Measurements from ENCODE around the gene PTPRA.

Gene PTPRA

GRCh38 chr20:2978519-2978918, 105.2 kb downstream of the PTPRA start:
- no peak overlapping the region for H3K18ac ChIP-seq (ENCODE audit: low read length)
- no peak overlapping the region for H3K14ac ChIP-seq (ENCODE audit: low read length)
- H3K27me3 ChIP-seq (ENCODE audit: control insufficient read depth in 3 of 3, insufficient read depth in 3 of 3, low read depth in 1 of 3, low read length in 3 of 3): no peaks in the 10 kb centered on the region
- DNase-seq (ENCODE audit: low spot score): no peak
- H3K79me1 ChIP-seq (ENCODE audit: low read depth, low read length): no peaks in the 10 kb centered on the region
- H4K91ac ChIP-seq (ENCODE audit: low read depth, low read length, poor library complexity): no peak overlapping the region
- H3K23ac ChIP-seq (ENCODE audit: low read depth, low read length, poor library complexity): no peak overlapping the region
- H3K27ac ChIP-seq (replicated peaks; ENCODE audit: low read length): no peak overlapping the region
- no peak overlapping the region for H2BK5ac ChIP-seq (ENCODE audit: low read length)
- no peak overlapping the region for H3K9ac ChIP-seq (ENCODE audit: low read depth, low read length, poor library complexity)
- no CpG with 5 or more reads among the region's 4 CpGs for WGBS, 2 donors (ENCODE audit: extremely low coverage in 2 of 2, insufficient read length in 2 of 2, insufficient replicate concordance in 1 of 2)
- no peak overlapping the region for H2BK120ac ChIP-seq (ENCODE audit: low read depth, low read length)
- no peaks in the 10 kb centered on the region for H3K9me3 ChIP-seq (replicated peaks in 1 of 2; ENCODE audit: control insufficient read depth in 2 of 2, insufficient read depth in 1 of 2, low read depth in 1 of 2, low read length in 2 of 2)
- H3K4me3 ChIP-seq (ENCODE audit: low read length in 2 of 2): no peak overlapping the region
- no peak overlapping the region for H2BK12ac ChIP-seq (ENCODE audit: low read length)
- no peak overlapping the region for H2AK5ac ChIP-seq (ENCODE audit: low read depth, low read length)
- H3K4me1 ChIP-seq (ENCODE audit: control insufficient read depth in 2 of 2, insufficient read depth in 1 of 2, low read depth in 1 of 2, low read length in 2 of 2): no peaks in the 10 kb centered on the region
- H3K36me3 ChIP-seq (replicated peaks in 1 of 2; ENCODE audit: control insufficient read depth in 2 of 2, insufficient read depth in 2 of 2, low read length in 2 of 2): peaks cover 0 to 42% of the 10 kb centered on the region in 2 donors
- H3K4ac ChIP-seq (ENCODE audit: low read length): no peak overlapping the region
- H2BK15ac ChIP-seq (ENCODE audit: low read length): no peak overlapping the region
- no peak overlapping the region for H2AFZ ChIP-seq (ENCODE audit: low read length)
- no peak overlapping the region for H3K4me2 ChIP-seq (ENCODE audit: insufficient read depth, low read length, poor library complexity, severe bottlenecking)
- H4K8ac ChIP-seq (ENCODE audit: low read depth, low read length): no peak overlapping the region

DNA sequence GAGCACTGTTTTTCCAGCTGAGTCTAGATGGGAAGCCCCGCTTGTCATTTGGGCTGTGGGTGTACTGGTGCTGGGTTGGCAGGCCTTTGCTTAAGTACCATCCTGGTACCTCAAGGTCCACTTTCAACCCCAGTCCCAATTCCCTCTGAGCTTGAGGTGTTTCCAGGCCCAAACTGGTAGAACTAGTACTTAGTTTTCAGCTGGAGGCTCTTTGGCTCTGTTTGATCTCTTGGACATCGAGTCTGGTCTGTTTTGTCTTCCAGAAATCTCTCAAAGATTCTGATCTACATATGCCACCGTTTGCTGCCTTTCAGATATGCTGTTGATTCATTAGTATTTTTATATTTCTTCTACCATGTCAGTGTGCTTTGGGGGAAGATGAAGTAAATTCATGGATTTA, 108.4 kb downstream of the PTPRA start:
- Histone ChIP-seq H3K9ac (ENCODE audit: low read depth, low read length, poor library complexity) (no peak overlapping the region), H4K91ac (ENCODE audit: low read depth, low read length, poor library complexity) (no peak overlapping the region), H2BK12ac (ENCODE audit: low read length) (no peak overlapping the region), H3K4me2 (ENCODE audit: insufficient read depth, low read length, poor library complexity, severe bottlenecking) (no peak overlapping the region), H3K27me3 (ENCODE audit: control insufficient read depth in 3 of 3, insufficient read depth in 3 of 3, low read depth in 1 of 3, low read length in 3 of 3) (no peaks in the 10 kb centered on the region), H3K4me1 (ENCODE audit: control insufficient read depth in 2 of 2, insufficient read depth in 1 of 2, low read depth in 1 of 2, low read length in 2 of 2) (no peaks in the 10 kb centered on the region), H3K18ac (ENCODE audit: low read length) (no peak overlapping the region), H4K8ac (ENCODE audit: low read depth, low read length) (no peak overlapping the region), H3K9me3 (replicated peaks in 1 of 2; ENCODE audit: control insufficient read depth in 2 of 2, insufficient read depth in 1 of 2, low read depth in 1 of 2, low read length in 2 of 2) (no peaks in the 10 kb centered on the region), H3K79me1 (ENCODE audit: low read depth, low read length) (no peaks in the 10 kb centered on the region), H3K4me3 (ENCODE audit: low read length in 2 of 2) (no peak overlapping the region), H2BK5ac (ENCODE audit: low read length) (no peak overlapping the region), H2BK120ac (ENCODE audit: low read depth, low read length) (no peak overlapping the region), H3K14ac (ENCODE audit: low read length) (no peak overlapping the region), H2AK5ac (ENCODE audit: low read depth, low read length) (no peak overlapping the region), H3K27ac (replicated peaks; ENCODE audit: low read length) (no peak overlapping the region), H3K4ac (ENCODE audit: low read length) (no peak overlapping the region), H3K23ac (ENCODE audit: low read depth, low read length, poor library complexity) (no peak overlapping the region), H2AFZ (ENCODE audit: low read length) (no peak overlapping the region), H2BK15ac (ENCODE audit: low read length) (no peak overlapping the region), H3K36me3 (replicated peaks in 1 of 2; ENCODE audit: control insufficient read depth in 2 of 2, insufficient read depth in 2 of 2, low read length in 2 of 2) (peaks cover 3 to 53% of the 10 kb centered on the region in 2 donors)
- no CpG with 5 or more reads among the region's 3 CpGs for WGBS, 2 donors (ENCODE audit: extremely low coverage in 2 of 2, insufficient read length in 2 of 2, insufficient replicate concordance in 1 of 2)
- no peak for DNase-seq (ENCODE audit: low spot score)

DNA sequence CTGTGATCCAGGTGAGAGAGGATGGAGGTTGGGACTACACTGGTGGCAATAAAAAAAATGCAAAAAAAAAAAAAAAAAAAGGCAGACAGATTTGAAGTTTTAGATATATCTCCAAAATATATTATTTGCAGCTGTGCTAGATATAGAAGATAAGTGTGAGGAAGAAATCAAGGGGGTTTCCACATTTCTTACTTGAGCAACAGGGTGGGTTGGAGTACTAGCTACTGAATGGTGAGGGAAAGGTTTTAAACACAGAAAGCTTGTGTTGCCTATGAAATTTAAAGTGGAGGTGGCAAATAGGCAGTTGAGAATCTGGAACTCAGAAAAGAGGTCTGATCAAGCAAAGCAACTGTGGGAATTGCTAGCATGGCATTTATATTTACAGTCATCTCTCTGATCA, 110.2 kb downstream of the PTPRA start:
- H3K4ac ChIP-seq (ENCODE audit: low read length): no peak overlapping the region
- H3K4me2 ChIP-seq (ENCODE audit: insufficient read depth, low read length, poor library complexity, severe bottlenecking): no peak overlapping the region
- H3K79me1 ChIP-seq (ENCODE audit: low read depth, low read length): no peaks in the 10 kb centered on the region
- peaks cover 10 to 72% of the 10 kb centered on the region in 2 donors for H3K36me3 ChIP-seq (replicated peaks in 1 of 2; ENCODE audit: control insufficient read depth in 2 of 2, insufficient read depth in 2 of 2, low read length in 2 of 2)
- no peak overlapping the region for H4K8ac ChIP-seq (ENCODE audit: low read depth, low read length)
- no peak overlapping the region for H2BK12ac ChIP-seq (ENCODE audit: low read length)
- no peak overlapping the region for H2AFZ ChIP-seq (ENCODE audit: low read length)
- no peak overlapping the region for H2AK5ac ChIP-seq (ENCODE audit: low read depth, low read length)
- H3K27me3 ChIP-seq (ENCODE audit: control insufficient read depth in 3 of 3, insufficient read depth in 3 of 3, low read depth in 1 of 3, low read length in 3 of 3): no peaks in the 10 kb centered on the region
- H2BK120ac ChIP-seq (ENCODE audit: low read depth, low read length): no peak overlapping the region
- H3K9ac ChIP-seq (ENCODE audit: low read depth, low read length, poor library complexity): no peak overlapping the region
- H2BK15ac ChIP-seq (ENCODE audit: low read length): no peak overlapping the region
- no peak overlapping the region for H3K14ac ChIP-seq (ENCODE audit: low read length)
- DNase-seq (ENCODE audit: low spot score): no peak
- no peak overlapping the region for H3K27ac ChIP-seq (replicated peaks; ENCODE audit: low read length)
- H3K4me3 ChIP-seq (ENCODE audit: low read length in 2 of 2): no peak overlapping the region
- H3K4me1 ChIP-seq (ENCODE audit: control insufficient read depth in 2 of 2, insufficient read depth in 1 of 2, low read depth in 1 of 2, low read length in 2 of 2): no peaks in the 10 kb centered on the region
- no peak overlapping the region for H4K91ac ChIP-seq (ENCODE audit: low read depth, low read length, poor library complexity)
- no peaks in the 10 kb centered on the region for H3K9me3 ChIP-seq (replicated peaks in 1 of 2; ENCODE audit: control insufficient read depth in 2 of 2, insufficient read depth in 1 of 2, low read depth in 1 of 2, low read length in 2 of 2)
- no peak overlapping the region for H3K23ac ChIP-seq (ENCODE audit: low read depth, low read length, poor library complexity)
- H2BK5ac ChIP-seq (ENCODE audit: low read length): no peak overlapping the region
- no peak overlapping the region for H3K18ac ChIP-seq (ENCODE audit: low read length)

DNA sequence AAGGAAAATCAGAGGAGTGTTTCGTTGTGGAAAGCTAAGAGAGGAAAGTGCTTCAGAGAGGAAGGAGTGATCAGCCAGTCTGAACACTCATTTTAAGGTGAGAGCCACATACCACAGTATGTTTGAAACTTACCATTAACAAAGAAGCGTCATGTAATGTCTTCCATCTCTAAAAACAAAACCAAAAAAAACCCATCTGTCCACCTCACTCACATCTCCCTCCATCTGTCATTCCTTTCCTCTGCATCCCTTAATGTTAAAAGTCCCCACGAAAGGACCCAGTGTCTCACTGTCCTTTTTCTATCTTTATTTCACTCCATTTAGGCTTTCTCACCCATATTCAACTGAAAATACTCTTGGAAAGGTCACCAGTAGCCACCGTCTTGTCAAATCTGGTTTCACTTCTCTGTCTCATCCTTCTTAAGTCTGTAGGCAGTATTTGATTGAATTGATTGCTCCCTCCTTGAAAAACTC, 110.8 kb downstream of the PTPRA start:
- Histone ChIP-seq H3K27ac (replicated peaks; ENCODE audit: low read length) (no peak overlapping the region), H2BK5ac (ENCODE audit: low read length) (no peak overlapping the region), H4K8ac (ENCODE audit: low read depth, low read length) (no peak overlapping the region), H2BK120ac (ENCODE audit: low read depth, low read length) (no peak overlapping the region), H3K18ac (ENCODE audit: low read length) (no peak overlapping the region), H3K79me1 (ENCODE audit: low read depth, low read length) (no peaks in the 10 kb centered on the region), H3K23ac (ENCODE audit: low read depth, low read length, poor library complexity) (no peak overlapping the region), H2BK15ac (ENCODE audit: low read length) (no peak overlapping the region), H3K14ac (ENCODE audit: low read length) (no peak overlapping the region), H3K27me3 (ENCODE audit: control insufficient read depth in 3 of 3, insufficient read depth in 3 of 3, low read depth in 1 of 3, low read length in 3 of 3) (no peaks in the 10 kb centered on the region), H2BK12ac (ENCODE audit: low read length) (no peak overlapping the region), H3K9me3 (replicated peaks in 1 of 2; ENCODE audit: control insufficient read depth in 2 of 2, insufficient read depth in 1 of 2, low read depth in 1 of 2, low read length in 2 of 2) (no peaks in the 10 kb centered on the region), H3K4ac (ENCODE audit: low read length) (no peak overlapping the region), H3K36me3 (replicated peaks in 1 of 2; ENCODE audit: control insufficient read depth in 2 of 2, insufficient read depth in 2 of 2, low read length in 2 of 2) (peaks cover 14 to 77% of the 10 kb centered on the region in 2 donors), H2AFZ (ENCODE audit: low read length) (no peak overlapping the region), H3K4me2 (ENCODE audit: insufficient read depth, low read length, poor library complexity, severe bottlenecking) (no peak overlapping the region), H2AK5ac (ENCODE audit: low read depth, low read length) (no peak overlapping the region), H4K91ac (ENCODE audit: low read depth, low read length, poor library complexity) (no peak overlapping the region), H3K4me1 (ENCODE audit: control insufficient read depth in 2 of 2, insufficient read depth in 1 of 2, low read depth in 1 of 2, low read length in 2 of 2) (no peaks in the 10 kb centered on the region), H3K9ac (ENCODE audit: low read depth, low read length, poor library complexity) (no peak overlapping the region), H3K4me3 (ENCODE audit: low read length in 2 of 2) (no peak overlapping the region)
- no CpG with 5 or more reads among the region's 4 CpGs for WGBS, 2 donors (ENCODE audit: extremely low coverage in 2 of 2, insufficient read length in 2 of 2, insufficient replicate concordance in 1 of 2)
- DNase-seq (ENCODE audit: low spot score): no peak
